Activated CD4-positive, CD25-positive, alpha-beta regulatory T cell treated with anti-CD3 and anti-CD28 coated beads, Interleukin-2, amount 50 U/mL, for 24 hours (primary cell): Measurements from ENCODE around the gene CHST7.

Experiments used
- ATAC-seq, 2 donors: fragments of 150-1000 bp; cut with Tn5 transposase; one replicate each; pipeline ENCODE4 v1.10.0; 2021; ENCODE audit warnings: mild to moderate bottlenecking in 1 of 2, moderate library complexity in 1 of 2

Gene CHST7

DNA sequence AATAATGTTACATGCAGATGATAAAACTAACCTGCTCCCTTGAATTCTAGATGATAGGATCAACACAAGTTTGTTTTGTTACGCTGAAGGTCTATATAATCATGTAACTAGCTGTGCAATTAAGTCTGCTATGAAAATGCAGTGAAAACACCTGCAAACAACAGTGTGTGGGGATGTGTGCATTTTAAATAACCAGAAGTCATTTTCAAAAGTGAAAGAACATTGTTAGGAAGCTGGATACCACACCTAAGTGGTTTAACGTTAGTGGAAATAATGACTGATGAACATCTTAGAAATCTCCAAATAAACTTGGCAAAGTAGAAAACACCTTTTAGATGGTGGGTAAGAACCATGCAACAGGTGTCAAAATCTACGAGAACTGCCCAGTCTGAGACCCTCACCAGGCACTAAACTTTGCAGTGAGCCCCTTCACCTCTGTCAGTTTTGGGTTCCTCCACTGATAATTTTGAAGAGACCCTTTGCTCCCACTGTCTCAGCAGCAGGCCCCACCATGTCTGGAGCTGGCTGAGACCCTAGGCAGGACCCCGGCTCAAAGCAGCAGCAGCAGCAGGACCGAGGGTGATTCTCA lies 36.6 kb downstream of the CHST7 start:
- peak; percentile 38 to 62 for ATAC-seq

DNA sequence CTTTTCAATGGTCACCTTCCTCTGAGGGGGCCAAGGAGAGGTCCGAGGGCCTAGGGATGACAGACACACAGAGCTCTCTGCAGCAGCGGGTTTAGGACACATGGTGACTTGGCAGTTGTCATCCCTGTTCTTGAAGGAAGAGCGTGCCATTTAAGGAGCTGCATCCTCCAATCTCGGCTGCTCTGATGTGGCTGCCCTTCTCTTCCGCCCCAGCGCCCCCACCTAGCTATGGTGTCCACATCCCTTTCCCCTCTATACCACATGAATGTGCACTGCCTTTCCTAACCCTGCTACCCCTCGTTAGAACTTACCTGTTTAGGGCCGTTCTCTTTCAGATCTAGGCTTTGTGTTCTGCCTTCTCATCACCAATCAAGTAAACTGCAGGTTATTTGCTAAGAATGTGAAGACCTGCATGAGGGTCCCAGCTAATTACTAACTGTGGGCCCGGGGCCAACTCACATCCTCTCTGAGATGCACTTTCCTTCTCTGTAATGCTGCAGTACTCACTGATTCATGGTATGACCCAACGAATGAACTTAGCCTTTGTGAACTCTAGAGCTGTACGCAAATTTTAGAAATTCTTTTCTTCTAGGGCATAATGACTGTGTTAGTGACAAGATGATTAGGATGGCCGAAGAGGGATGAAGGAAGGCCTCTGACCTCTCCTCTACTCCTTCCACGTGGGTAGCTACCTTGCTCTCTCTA lies 38.2 kb downstream of the CHST7 start:
- ATAC-seq, result peak; percentile 41 to 51

DNA sequence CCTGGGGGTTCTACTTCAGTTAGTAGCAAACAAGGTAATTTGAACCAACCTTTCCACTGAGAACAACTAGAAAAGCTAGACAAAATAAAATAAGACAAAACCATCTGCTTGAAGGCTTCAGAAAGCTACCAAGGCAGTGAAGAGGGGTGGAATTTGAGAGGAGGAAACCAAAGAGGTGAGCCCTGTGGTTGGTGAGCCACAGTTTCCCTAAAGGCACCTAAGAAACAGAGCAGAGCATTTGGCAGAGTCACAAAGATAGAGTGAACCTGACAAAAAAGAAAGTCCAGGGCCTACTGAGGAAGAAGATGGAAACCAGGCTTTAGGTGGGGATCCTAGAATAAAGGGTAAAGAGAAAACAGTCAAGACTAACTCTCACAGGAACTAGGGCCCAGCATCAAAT lies 44.3 kb downstream of the CHST7 start:
- ATAC-seq, result peak; percentile 27 to 35

DNA sequence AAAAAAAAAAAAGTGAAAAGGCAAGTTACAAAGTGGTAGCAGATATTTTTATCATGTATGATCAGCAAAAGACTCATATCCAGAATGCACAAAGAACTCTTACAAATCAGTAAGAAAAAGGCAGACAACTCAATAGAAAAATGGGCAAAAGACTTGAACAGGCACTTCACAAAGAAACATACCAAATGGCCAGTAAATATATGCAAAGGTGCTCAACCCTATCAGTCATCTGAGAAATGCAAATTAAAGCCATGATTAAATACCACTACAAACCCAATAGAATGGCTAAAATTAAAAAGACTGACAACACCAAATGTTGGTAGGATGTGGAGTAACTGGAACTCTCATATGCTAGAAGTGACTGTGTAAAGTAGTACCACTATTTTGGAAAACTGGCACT lies 45.4 kb downstream of the CHST7 start:
- no peak for ATAC-seq

DNA sequence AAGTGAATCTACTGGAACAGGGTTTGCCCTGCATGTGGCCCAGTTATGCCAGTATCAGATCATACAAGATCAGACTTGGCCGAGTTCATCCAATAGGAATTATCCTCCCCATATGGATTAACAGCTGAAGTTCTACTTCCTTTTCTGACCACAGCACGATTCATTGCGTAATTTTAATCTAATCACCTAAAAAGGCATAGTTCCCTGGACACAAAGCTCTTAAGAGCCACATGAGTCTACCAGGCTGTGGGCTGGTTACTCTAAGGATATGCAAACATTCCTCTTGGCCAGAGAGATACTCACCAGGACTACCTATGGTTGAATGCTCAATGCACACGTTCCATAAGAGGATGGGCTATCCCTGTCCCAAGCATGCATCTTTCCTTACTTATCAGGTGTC lies 46.9 kb downstream of the CHST7 start:
- no peak for ATAC-seq

DNA sequence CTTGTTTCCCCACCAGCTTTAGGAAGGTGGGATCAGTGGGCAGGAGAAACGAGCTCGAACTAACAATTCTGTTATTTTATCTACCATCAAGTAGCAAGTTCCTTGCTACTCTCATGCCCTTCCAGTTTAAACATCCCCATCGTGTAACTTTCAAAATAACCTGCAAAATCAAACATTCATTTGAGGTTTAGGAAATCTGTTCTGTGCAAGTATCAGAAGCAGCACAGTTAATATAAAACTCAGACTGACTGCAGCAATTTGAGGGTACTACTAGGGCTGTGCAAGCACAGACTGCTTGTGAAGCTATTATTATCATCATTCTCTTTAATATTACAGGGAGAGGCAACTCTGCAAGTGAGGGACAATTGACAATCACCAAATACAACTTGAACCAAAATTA lies 48.0 kb downstream of the CHST7 start:
- no peak for ATAC-seq

DNA sequence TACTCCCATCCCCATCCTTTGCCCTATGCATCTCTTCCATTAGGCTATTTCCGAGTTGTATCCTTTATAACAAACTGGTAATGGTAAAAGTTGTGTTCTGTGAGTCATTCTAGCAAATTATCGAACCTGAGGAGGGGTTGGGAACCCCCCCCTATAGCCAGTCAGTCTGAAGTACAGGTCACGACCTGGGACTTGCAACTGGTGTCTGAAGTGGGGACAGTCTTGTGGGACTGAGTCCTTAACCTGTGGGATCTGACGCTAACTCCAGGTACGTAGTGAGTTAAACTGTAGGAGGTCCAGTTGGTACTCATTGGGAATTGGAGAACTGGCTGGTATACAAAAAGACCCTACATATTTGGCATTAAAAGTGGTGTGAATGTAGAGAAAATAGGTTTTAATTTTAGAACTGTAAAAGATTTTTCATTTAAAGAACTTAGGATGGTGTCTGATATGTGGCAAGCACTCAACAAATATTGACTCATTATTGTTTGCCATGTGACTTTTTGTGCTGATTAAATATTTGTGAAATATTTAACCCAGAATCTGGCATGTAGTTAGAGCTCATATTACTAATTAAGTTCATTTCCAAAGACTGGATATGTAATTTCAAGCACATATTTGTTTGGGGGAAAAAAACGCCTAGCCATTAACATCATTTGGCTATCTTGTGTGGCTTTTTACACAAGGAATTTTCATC lies 50.7 kb downstream of the CHST7 start:
- no peak for ATAC-seq

DNA sequence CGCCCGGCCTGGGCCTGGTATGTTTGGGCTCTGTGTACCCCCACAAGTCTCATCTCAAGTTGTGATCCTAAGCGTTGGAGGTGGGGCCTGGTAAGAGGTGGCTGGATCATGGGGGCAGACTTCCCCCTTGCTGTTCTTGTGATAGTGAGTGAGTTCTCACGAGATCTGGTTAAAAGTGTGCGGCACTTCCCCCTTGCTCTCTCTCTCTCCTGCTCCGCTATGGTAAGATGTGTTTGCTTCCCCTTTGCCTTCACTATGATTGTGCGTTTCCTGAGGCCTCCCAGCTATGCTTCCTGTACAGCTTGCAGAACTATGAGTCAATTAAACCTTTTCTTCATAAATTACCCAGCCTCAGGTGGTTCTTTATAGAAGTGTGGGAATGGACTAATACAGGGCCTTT lies 53.0 kb downstream of the CHST7 start:
- peak; percentile 69 to 73 for ATAC-seq

DNA sequence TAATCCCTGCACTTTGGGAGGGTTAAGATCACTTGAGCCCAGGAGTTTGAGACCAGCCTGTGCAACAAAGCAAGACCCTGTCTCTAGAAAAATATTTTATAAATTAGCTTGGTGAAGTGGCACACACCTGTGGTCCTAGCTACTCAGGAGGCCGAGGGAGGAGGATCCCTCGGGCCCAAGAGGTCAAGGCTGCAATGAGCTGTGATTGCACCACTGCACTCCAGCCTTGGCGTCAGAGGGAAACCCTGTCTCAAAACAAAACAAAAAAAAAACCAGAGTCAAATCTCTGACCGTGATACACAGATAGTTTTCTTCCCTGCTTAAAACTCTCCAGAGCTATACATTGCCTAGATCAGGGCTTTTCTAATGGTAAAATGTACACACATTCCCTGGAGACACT lies 53.5 kb downstream of the CHST7 start:
- no peak for ATAC-seq

DNA sequence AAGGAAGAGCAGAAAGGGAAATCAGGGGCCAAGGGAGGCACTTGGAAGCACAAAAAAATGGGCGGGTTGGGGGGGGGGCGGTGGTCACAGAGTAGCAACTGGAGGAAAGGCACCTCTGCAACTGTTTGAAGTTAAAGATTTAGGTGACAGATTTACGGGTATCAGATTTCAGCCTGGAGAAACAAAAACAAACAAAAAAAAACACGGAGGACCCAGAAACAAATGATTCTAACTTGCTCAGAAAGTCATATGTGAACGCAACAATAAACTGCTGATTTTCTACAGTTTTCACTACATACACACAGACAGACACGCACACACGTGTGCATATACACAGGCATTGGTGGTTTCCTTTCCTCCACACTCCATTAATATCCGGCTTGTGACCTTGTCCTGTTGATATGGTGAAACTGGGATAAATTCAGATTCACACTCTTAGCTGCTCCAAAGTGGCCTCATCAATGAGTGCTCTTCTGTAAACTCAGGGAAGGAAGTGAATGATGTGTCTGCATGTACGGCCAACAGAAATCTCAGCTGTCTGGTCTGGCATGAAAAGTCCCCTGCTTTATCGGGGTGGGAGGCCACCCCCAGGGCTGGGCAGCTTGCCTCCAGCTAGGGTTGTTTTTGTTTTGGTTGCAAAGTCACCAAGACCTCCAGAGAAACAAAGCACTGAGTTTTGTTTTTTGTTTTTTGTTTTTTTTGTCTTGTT lies 54.3 kb downstream of the CHST7 start:
- ATAC-seq, result peak in 1 of 2 donors; percentile 6

DNA sequence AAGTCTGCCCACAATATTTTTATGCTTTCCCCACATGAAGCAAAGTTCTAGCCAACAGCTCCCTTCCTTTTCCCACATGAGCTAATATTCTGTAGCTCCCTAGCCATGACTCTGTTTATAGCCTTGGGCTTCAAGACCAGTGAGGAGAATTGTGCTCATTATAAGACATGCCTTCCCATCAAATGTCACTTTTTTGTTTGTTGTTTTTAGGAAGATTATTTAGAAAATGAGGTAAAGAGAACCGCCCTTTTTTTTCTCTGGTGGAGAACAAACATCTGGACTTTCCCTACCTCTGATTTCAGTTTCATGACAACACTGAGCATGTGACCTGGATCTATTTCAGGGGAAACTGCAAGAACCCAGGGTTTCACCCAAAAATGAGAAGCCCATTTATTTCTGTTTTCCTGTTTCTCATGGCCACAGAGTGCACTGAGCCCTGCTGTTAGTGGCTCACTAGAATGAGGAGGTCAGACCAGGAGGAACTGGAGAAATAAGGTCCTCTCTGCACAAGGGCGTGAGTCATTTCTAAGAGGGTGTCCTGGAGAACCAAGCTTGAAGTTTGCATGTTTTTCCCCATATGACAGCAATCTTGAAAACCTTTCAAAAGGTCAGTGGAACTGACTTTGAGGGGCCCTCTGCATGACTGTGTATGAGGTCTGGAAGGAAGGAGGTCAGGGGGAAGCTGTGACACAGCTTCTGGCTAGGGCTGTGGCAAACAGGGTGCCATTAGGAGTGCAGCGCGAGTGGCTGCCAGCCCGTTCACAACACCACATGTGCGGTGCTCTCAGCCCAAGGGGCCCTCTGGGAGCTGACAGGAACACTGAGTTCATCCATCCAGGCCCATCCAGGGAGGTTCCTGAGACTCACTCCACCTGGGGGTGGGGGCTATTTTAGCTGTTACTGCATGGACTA lies 55.2 kb downstream of the CHST7 start:
- ATAC-seq, result peak; percentile 71 to 80

DNA sequence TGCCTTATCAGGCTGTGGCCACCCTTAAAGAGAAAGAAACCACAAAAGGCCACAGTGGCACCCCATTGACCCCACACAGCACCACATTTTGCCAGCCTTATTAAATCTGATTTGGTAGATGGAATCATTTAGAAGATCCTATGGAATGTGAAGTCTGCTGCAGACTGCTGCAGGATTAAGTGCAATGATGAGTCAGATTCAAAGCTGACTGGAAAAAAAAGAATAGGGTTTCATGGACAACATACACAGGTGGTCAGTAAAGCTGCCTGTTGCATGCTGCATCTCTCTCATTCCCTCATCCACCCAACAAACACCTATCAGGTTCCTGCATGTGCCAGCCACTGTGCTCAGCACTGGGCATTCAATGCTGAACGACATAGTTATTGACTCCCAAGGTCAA lies 56.6 kb downstream of the CHST7 start:
- ATAC-seq, result no peak

DNA sequence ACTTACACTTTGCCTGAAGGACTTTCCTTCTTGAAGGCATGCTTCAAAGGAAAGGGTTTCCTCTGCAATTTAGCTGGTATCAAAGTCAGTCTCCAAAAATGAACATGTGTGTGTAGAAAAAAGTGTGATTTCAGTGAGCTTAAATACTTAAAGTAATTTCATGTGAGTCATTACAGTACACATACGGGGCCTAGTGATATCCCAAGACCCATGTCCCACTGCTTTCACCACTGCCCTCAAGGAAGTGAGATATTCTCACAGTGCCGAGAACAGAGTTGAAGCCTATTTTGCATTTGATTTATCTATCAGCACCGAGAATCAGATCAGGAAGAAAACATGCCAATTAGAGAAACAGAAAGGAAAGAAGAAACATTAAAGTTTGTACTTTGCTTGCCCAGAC lies 61.0 kb downstream of the CHST7 start:
- peak in 1 of 2 donors; percentile 19 for ATAC-seq

DNA sequence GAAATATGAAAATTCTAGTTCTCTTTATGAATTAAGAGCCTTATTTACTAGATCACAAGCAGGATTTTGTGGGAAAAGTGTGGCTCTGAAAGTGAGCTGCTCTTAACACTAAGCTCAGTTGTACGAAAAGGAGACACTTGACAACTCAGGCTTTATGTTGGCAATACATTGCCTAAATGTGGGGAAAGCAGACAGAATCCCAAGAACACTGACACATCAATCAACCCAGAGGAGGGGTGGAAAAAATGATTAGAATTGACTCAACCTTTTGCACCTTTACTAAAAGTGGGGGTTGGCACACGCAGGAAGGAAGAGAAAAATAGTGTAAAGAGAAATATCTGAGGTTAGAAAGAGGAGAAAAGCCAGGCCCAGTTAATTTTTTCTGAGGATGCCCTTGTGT lies 61.6 kb downstream of the CHST7 start:
- peak; percentile 44 to 56 for ATAC-seq

DNA sequence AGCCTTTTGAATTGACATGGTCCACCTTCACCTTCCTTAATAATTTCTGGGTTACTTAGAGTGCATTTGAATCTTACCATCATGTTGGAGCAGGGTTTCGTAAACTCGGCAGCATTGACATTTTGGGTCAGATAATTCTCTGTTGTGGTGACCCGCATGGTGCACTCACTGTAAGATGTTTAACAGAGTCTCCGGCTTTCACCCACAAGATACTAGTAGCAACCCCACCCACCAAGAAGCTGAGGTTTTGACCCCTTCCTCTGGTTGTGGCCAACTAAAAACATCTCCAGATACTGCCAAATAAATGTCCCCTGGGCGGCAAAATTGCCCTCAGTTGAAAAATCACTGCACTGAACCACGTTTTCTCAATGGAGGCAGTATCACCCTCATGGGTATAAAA lies 62.7 kb downstream of the CHST7 start:
- no peak for ATAC-seq

DNA sequence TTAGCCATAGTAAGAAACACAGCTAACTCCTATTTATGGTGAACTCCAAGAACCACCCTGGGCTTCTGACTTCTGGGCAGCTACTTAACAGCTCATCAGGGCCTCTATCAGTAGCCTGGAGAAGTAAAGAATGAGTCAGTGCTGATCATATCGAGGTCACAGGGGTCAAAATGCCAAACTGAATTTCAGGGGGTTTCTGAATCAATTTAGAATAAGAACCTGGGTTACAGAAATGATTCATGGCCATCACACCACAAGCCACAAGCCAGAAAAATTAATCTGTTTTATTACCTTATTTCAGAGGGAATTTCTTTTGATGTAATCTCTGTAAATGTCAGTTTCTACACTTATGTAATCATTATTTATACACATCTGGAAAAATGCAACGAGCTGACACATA lies 64.4 kb downstream of the CHST7 start:
- ATAC-seq, result peak; percentile 77 to 87

DNA sequence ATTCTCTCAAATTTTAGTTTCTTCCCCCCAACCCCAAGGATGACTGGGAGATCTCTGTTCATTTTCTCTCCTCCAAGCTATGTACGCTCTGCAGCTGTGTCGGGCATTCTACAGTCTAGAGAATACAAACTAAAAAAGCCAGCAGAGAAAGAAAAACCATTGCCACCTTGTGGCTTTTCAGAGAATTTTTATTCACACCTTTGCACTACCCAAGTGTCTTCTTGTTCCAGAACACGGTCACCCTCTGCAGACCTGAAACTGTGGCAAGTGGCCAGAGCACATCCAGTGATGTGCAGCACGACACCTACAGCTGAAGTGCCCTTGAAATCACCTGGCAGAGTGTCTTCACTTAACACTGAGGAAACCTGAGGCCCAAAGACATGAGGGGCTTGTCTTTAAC lies 68.6 kb downstream of the CHST7 start:
- peak; percentile 39 to 57 for ATAC-seq

DNA sequence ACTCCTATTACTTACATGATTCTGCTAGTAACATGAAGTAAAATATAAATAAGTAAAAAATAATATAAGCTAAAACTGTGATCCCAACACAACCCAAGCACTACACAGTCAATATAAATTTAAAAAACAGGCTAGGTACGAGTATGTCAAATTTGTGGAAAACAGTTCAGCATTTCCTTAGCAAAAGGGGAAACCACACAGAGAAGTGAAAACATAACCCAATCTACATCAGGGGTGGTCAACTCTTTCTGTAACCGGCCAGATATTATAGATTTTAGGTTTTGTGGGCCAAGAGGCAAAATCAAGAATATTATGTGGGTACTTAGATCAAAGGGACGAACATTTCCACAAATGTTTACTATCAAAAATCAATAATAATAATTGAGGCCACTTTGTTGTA lies 70.1 kb downstream of the CHST7 start:
- ATAC-seq, result no peak

DNA sequence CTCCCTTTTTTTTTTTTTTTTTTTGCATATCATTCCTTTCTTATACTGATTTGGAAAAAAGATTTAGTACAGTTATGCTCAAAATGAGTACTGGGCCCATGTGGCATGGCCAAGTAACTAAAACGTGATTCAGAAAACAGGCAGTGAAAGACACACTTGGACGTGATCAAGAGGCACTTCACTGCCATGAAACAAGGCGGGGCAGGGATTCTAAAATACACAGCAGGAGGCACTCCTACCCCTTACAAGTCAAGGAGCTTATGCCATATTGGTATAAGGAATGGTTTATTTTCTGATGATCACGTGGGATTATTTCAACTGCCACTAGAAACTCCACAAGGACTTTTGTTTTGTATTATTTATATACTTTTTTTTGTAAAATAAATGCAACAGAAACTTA lies 72.0 kb downstream of the CHST7 start:
- ATAC-seq, result no peak

DNA sequence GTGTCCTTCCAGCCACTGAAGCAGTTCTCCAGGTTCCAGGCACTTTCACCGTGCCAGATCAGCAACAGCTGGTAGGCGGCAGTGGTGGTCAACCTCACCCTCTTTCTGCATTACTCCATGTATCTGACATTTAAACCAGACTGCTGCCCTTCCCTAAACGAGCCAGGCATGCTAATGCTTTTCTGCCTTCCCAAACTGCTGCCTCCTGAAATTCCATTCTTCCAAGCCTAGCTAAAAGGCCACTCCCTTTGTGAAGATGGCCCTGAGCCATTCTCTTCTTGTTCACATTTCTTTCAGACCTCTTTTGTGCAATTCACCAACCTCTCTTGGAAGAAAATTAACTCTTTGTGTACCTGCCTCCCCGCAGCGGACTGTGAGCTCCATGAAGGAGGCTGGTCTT lies 73.7 kb downstream of the CHST7 start:
- no peak for ATAC-seq
